ENCODE measurements around the gene SPO11. TPM values are rescaled to one million over a fixed set of nuclear protein-coding genes. Genes with fewer than 3 reads are reported as not detected.

Gene SPO11
- total and polyA plus RNA-seq, 2 of the 13 experiments (the other 11 are each of a cell fraction or from before 2014, with no cell fraction given): not detected

GRCh38 chr20:57374343-57374930 is 44.8 kb downstream of the SPO11 start (continued):
- TF ChIP-seq HNRNPUL1 (IDR thresholded peaks at IDR 0.05; ENCODE audit: low read depth, low read length) (no peak), IRF1 (CRISPR knock-in tag; IDR thresholded peaks at IDR 0.05; ENCODE audit: low read depth) (no peak), RFXAP (CRISPR knock-in tag; IDR thresholded peaks at IDR 0.05; ENCODE audit: borderline replicate concordance) (no peak), PRDM10 (CRISPR knock-in tag; IDR thresholded peaks at IDR 0.05; ENCODE audit: low read depth) (no peak), SCMH1 (CRISPR knock-in tag; IDR thresholded peaks at IDR 0.05; ENCODE audit: borderline replicate concordance) (no peak), ZFX (CRISPR knock-in tag; IDR thresholded peaks at IDR 0.05; ENCODE audit: low read depth) (no peak)

GRCh38 chr20:57374931-57375651 is 45.5 kb downstream of the SPO11 start:
- TF ChIP-seq ZNF788 (CRISPR knock-in tag; IDR thresholded peaks at IDR 0.05; ENCODE audit: borderline replicate concordance): no peak
- no peak for TF ChIP-seq KLF15 (CRISPR knock-in tag; IDR thresholded peaks at IDR 0.05; ENCODE audit: borderline replicate concordance)
- TF ChIP-seq KAT2B (IDR thresholded peaks at IDR 0.05; ENCODE audit: borderline replicate concordance, low read depth, low read length): no peak
- TF ChIP-seq AGO2 (optimal IDR thresholded peaks at IDR 0.05; ENCODE audit: low read depth, low read length): peak; percentile 75
- no TSS peak for BruUV-seq (replicated peaks)
- Histone ChIP-seq H3K79me2 (ENCODE audit: insufficient read depth, low read length) (no peaks in the 10 kb centered on the region), H3K4me3 (replicated peaks in 1 of 3; ENCODE audit: insufficient read depth in 1 of 3, low read depth in 2 of 3, low read length in 3 of 3) (no peak overlapping the region), H3K4me2 (ENCODE audit: low read depth, low read length) (no peak overlapping the region), H3K36me3 (replicated peaks in 1 of 2; ENCODE audit: control insufficient read depth in 1 of 2, insufficient read depth in 2 of 2, low read length in 2 of 2) (peaks cover 71 to 88% of the 10 kb centered on the region in 2 experiments), H3K9me3 (ENCODE audit: low read length) (no peaks in the 10 kb centered on the region), H3K9ac (ENCODE audit: insufficient read depth, low read depth, low read length) (no peak overlapping the region), H3K27ac (ENCODE audit: extremely low read length, insufficient read depth, low read length) (no peak overlapping the region), H4K20me1 (ENCODE audit: insufficient read depth, low read length) (no peaks in the 10 kb centered on the region), H3K27me3 (ENCODE audit: control insufficient read depth in 1 of 2, insufficient read depth in 2 of 2, low read length in 2 of 2) (no peaks in the 10 kb centered on the region), H3K4me1 (ENCODE audit: insufficient read depth, low read length) (no peaks in the 10 kb centered on the region), H2AFZ (ENCODE audit: low read length) (no peak overlapping the region)
- FAIRE-seq: no peak
- WGBS (ENCODE audit: low lambda C conversion rate): 98% methylated on average over 14 of the region's 14 CpGs
- DNase-seq (ENCODE audit: low spot score): no peak
- intact Hi-C loops (cut with micrococcal nuclease; ENCODE audit: unreplicated experiment): no loop called here
- POLR2A ChIA-PET: no interaction called here
- ATAC-seq: no peak
- in situ Hi-C loops (cut with HindIII; ENCODE audit: extremely low pct_ligation_motif_present, low pct_unique_long_range_greater_than_20kb): loop anchor here (25.0 kb wide), 1 partner anchor 837 kb away; no protein-coding TSS in a partner anchor
- CTCF ChIA-PET (ENCODE audit: low intra/inter-chr PET ratio, low total read pairs): no interaction called here
